ENCODE data around the gene TOR1B.
A peak's percentile ranks its signal among the peaks of the same experiment; 100 is the strongest.

Gene TOR1B

GRCh38 chr9:129815278-129815677 lies 12.3 kb downstream of the TOR1B start:
- DNase-seq: no peak

DNA sequence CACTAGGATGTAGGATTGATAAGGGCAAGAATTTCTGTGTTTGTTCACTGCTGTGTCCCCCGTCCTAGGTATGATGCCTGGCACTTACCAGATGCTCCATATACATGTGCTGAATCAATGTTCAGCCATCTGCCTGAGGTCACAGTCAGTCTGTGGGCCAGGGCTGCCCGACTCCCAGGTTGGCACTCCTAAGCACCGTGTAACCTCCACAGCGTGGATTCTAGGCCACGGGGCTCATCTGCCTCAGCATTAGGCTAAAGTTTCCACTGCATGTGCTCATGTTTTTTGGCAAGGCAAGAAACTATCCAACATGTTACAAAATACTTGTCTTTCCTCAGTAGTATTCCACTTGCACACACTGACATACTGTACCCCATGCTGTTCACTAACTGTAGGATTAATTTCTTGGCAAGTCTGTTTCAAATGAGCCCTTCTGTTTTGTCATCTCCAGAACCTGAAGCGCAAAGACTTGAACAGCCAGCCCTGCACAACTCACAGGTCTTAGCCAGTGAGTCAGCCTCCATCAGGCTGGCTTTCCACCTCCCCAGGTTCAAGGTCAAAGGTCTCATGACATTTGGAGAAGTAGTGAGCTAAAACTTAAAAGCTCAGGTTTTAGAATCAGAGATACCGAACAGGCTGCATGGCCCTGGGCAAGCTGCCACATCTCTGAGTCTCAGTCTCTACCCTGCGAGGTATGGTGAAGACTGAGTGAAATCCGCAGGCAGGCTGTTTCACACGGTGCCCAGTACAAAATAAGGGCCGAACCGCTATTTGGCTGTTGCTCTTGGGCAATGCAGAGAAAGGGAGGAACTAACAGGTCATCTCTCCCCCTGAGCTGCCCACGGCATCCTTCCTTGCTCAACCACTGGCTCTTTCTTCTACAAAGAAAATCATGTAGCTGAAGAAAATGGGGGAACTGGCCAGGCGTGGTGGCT lies 13.8 kb downstream of the TOR1B start:
- DNase-seq: no peak

DNA sequence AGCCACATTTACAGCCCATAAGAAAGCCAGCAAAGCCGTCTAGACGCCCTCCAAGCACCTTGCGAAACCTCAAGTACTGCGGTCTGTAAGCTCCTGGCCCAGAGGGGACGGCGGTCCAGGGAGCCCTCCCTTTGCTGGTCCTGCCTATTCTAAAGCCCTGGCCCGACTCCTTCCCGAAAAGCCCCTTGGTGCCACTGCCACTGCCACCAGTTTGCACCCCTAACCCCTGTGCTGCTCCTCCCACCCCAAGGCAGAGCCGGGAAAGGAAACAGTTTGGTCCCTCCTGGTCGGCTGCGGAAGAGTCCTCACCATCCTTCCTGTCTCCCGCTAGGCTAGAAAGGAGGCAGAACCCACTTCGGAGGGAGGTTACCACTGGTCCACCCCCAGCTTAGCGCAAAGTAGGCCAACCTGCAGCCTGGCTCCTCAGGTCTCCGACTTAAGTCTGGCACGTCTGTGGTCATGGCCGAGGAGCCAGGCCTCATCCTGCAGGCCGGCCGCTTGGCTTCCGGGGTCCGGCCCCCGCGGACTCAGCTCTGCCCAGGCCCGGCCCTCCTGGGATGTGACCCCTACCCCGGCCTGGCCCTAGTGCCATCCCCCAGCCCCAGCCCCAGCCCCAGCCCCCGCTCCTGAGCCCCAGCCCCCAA lies 20.0 kb downstream of the TOR1B start:
- no peak for DNase-seq

GRCh38 chr9:129823542-129823934 lies 20.6 kb downstream of the TOR1B start:
- DNase-seq: no peak

GRCh38 chr9:129823935-129824601 lies 21.1 kb downstream of the TOR1B start, which contains the start of gene TOR1A:
TSS of gene TOR1A (minus strand) at chr9:129824136. CDS start at chr9:129824085, 51 bp downstream.
- peak; percentile 89 for DNase-seq

DNA sequence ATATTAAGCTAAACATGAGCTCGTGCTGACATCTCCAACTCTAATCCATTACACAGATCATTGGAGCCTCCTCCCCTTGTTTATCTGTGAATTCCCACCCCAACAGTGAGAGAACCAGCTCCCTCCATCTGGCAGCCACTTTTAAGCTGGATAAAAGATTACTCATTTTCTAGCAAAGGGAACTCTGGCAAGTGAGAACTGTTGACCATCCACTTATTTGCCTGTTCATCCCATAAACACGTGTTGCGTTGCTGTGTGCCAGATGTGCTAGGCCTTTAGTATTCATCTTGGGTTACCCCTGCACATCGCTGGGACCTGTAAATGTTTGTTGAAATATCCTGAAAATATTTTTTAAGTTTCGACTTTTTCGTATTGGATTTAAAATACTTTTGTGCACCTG lies 23.4 kb downstream of the TOR1B start:
- no peak for DNase-seq

GRCh38 chr9:129826759-129827158 lies 23.8 kb downstream of the TOR1B start:
- no peak for DNase-seq

DNA sequence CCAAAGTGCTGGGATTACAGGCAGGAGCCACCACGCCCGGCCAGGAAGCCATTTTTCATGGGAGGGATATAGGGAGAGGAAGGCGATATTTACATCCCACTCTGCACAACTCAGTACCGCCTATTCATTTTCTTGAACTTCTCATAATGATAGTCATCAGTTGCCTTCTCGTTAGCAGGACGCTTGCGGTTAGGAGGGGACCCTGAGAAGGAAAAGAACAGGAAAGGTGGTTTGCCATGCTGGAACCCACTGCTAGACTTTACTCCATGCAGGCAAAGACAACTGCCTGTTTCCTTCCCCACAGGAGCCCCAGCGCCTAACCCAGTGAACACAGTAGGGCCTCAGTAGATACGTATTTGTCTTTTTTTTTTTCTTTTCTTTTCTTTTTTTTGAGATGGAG lies 25.1 kb downstream of the TOR1B start:
- no peak for DNase-seq

DNA sequence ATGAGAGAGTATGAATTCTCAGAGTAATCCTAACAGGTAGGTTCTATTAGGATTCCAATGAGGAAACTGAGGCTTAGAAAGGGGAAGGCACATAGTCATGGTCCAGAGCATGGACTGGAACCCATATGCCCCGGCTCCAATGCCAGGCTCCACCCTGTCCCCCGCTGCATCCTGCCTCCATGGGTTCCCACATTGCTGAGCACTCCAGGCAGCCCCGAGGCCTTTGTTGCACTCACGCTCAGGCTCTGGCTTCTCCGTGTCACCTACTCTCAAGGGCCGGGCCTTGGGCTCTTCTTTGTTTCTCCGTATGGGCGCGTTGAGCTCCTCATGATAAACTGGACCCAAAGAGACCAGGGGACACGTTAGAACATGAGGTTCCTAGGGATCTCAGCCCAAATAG lies 26.0 kb downstream of the TOR1B start:
- DNase-seq: no peak

- no peak for DNase-seq
These were observed 30.0 kb downstream of the TOR1B start for GRCh38 chr9:129832982-129833381.

GRCh38 chr9:129834489-129835127 lies 31.6 kb downstream of the TOR1B start:
- DNase-seq: no peak

- peak; percentile 99 for DNase-seq
These were observed 32.3 kb downstream of the TOR1B start, which contains the start of the genes C9orf78 and USP20 for GRCh38 chr9:129835128-129835859. TSS of gene C9orf78 (minus strand) at chr9:129835275. CDS start at chr9:129835221, 54 bp downstream. TSS of gene USP20 (plus strand) at chr9:129835458. CDS start at chr9:129852556, 17,098 bp downstream.

DNA sequence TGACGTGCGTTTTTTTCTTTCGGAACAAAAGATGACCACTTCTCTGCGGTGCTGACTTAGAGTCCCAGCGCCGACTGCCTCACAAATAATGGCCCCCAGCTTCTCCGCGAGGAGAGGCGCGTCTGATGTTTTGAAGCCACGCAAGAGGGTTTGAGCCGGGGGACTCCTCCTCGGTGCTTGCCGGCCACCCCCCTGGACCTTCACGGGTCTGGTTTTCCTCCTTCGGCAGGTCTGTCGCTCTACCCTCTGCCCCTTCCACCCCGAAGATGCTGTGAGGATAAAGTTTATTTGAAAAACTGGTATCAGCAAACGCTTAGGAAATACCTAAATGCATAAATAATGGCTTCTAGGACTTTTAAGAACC lies 32.9 kb downstream of the TOR1B start:
- no peak for DNase-seq

DNA sequence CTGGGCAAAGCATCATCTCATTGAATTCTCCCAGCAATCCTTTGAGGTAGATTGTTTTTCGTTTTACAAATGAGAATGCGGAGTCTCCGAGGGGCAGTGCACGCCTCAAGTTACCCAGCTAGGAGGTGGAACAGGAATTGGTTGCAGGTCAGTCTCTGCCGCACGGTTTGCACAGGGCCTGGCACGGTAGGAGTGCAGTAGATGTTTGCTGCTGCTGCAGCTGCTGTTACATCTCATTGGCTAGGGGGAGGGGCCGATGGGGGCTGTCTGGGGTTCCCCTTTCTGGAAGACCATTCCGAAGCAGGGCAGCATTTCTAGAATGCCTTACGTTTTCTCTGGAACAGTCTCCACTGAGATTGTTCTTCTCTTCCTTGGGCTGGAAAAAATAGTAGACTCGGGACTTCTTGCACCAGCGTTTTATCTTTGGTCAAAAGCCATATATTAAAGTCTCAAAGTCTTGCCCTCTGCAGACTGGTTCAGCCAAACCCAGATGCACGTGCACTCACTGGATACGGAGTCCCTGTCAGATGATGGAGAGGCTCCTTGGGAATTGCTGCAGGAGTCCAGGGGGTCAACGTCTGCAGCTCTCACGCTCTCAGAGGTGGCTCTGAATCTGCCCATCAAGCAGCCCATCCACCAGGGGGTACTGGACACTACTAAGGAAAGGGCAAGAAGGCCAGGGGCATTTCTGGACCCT lies 33.5 kb downstream of the TOR1B start:
- no peak for DNase-seq

GRCh38 chr9:129838707-129839259 lies 35.8 kb downstream of the TOR1B start:
- DNase-seq: no peak

- no peak for DNase-seq
These were observed 36.5 kb downstream of the TOR1B start for GRCh38 chr9:129839324-129840023.

DNA sequence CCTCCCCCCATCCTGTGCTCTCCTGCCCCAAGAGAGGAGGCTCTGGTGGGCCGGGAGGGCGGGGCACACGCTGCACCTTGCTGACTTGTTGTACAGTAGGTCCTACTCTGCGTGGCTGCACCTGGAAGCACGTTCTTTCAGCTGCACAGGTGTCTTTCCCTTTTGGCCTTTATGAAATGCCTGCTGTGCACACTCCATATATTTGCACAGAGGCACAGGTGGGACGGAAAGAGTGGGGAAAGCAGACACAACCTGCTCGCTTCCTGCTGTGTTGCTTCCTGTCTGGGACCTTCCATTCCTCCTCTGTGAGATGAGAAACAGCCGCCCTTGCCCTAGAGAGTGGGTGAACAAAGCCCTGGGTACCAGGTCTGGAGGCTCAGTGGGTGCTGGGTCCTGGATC lies 37.0 kb downstream of the TOR1B start:
- peak; percentile 88 for DNase-seq

DNA sequence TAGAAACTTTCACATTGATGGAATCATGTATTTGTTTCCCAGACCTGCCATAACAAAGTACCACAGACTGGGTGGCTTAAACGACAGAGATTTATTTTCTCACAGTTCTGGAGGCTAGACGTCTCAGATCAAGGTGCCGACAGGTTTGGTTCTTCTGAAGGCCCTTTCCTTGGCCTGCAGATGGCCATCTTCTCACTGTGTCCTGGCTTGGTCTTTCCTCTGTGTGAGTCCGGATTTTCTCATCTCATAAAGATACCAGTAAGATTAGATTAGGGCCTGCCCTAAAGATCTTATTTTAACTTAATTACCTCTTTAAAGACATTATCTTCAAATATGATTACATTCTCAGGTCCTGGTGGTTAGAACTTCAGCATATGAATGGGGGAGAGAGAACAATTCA lies 38.1 kb downstream of the TOR1B start:
- no peak for DNase-seq

DNA sequence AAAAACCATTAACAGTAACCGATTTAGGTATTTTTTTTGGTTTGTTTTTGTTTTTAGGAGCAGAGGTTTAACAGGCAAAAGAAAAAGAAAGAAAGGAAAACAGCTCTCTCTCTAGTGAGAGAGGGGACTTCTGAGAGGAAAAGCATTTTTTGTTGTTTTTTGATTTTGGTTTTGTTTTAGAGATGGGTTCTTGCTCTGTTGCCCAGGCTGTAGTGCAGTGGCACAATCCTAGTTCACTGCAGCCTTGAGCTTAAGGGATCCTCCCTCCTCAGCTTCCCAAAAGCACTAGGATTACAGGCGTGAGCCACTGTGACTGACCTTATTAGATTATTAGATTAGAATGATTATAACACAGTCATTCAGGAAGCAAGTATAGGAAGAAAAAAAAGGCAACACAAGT lies 42.4 kb downstream of the TOR1B start:
- DNase-seq: no peak

- DNase-seq: no peak
These were observed 45.9 kb downstream of the TOR1B start for GRCh38 chr9:129848712-129849441.

Data from COR-L47 (cell line).